Effector memory CD8-positive, alpha-beta T cell (primary cell): ENCODE results near the gene DEDD2.

Source experiments
- ATAC-seq: fragments of 150-1000 bp; cut with Tn5 transposase; replicated peaks from 2 replicates; pipeline ENCODE4 v1.10.0; 2021; ENCODE audit warnings: mild to moderate bottlenecking, moderate library complexity
- DNase-seq, 3 experiments: peaks; one replicate each; pipeline ENCODE4 v3.0.0; 2021
- H3K27ac Mint-ChIP-seq, 2 donors: one replicate each; pipeline ENCODE4 v1.8.0; 2022; ENCODE audit warnings: mild to moderate bottlenecking in 2 of 2, mixed read lengths in 2 of 2, moderate library complexity in 2 of 2
- H3K27me3 Mint-ChIP-seq, 2 donors: one replicate each; pipeline ENCODE4 v1.8.0; 2022; ENCODE audit warnings: mixed read lengths in 2 of 2
- H3K36me3 Mint-ChIP-seq: one replicate; pipeline ENCODE4 v1.8.0; 2022; ENCODE audit warnings: mild to moderate bottlenecking, moderate library complexity, mixed read lengths; ENCODE audit not compliant: insufficient read depth
- H3K4me1 Mint-ChIP-seq, 2 donors: one replicate each; pipeline ENCODE4 v1.8.0; 2022; ENCODE audit warnings: low read depth in 2 of 2, mixed read lengths in 2 of 2
- H3K4me3 Mint-ChIP-seq, 2 donors: one replicate each; pipeline ENCODE4 v1.8.0; 2022; ENCODE audit warnings: mild to moderate bottlenecking in 2 of 2, mixed read lengths in 2 of 2, moderate library complexity in 2 of 2
- H3K9me3 Mint-ChIP-seq, 2 donors: one replicate each; pipeline ENCODE4 v1.8.0; 2022; ENCODE audit warnings: mixed read lengths in 2 of 2

DEDD2 gene

GRCh38 chr19:42155796-42156195 is 61.7 kb downstream of the DEDD2 start:
- Mint-ChIP-seq H3K27ac (no peak overlapping the region), H3K27me3 (no peaks in the 10 kb centered on the region), H3K36me3 (no peaks in the 10 kb centered on the region), H3K9me3 (no peaks in the 10 kb centered on the region), H3K4me3 (no peak overlapping the region), H3K4me1 (peaks cover 30 to 34% of the 10 kb centered on the region in 2 donors)
- ATAC-seq (no peak), DNase-seq (no peak)

- ATAC-seq (peak; percentile 42), DNase-seq (no peak)
- no peaks in the 10 kb centered on the region for H3K27me3 Mint-ChIP-seq
- no peaks in the 10 kb centered on the region for H3K9me3 Mint-ChIP-seq
- H3K27ac Mint-ChIP-seq, result peak overlapping the region; percentile 25 to 74
- H3K36me3 Mint-ChIP-seq, result no peaks in the 10 kb centered on the region
- H3K4me3 Mint-ChIP-seq, result peak overlapping the region in 1 of 2 donors; percentile 34
- H3K4me1 Mint-ChIP-seq, result peaks cover 22 to 24% of the 10 kb centered on the region in 2 donors
These were observed 62.8 kb downstream of the DEDD2 start for GRCh38 chr19:42154471-42155323.

GRCh38 chr19:42153672-42154433 is 63.6 kb downstream of the DEDD2 start:
- H3K27ac Mint-ChIP-seq, result peak overlapping the region in 1 of 2 donors; percentile 25
- no peak for ATAC-seq
- peaks cover 24 to 26% of the 10 kb centered on the region in 2 donors for H3K4me1 Mint-ChIP-seq

GRCh38 chr19:42152910-42153671 is 64.4 kb downstream of the DEDD2 start:
- Mint-ChIP-seq H3K9me3 (no peaks in the 10 kb centered on the region), H3K27ac (no peak overlapping the region), H3K4me1 (peaks cover 26% of the 10 kb centered on the region in 2 donors), H3K4me3 (no peak overlapping the region), H3K27me3 (no peaks in the 10 kb centered on the region), H3K36me3 (no peaks in the 10 kb centered on the region)
- DNase-seq (no peak), ATAC-seq (no peak)

More at GRCh38 chr19:42153672-42154433, 63.6 kb downstream of the DEDD2 start:
- no peaks in the 10 kb centered on the region for H3K36me3 Mint-ChIP-seq
- DNase-seq, result no peak
- peak overlapping the region in 1 of 2 donors; percentile 21 for H3K4me3 Mint-ChIP-seq
- no peaks in the 10 kb centered on the region for H3K27me3 Mint-ChIP-seq
- H3K9me3 Mint-ChIP-seq, result no peaks in the 10 kb centered on the region

- H3K4me1 Mint-ChIP-seq, result peaks cover 25 to 26% of the 10 kb centered on the region in 2 donors
- DNase-seq (no peak), ATAC-seq (no peak)
- no peaks in the 10 kb centered on the region for H3K9me3 Mint-ChIP-seq
- no peaks in the 10 kb centered on the region for H3K36me3 Mint-ChIP-seq
- H3K27ac Mint-ChIP-seq, result no peak overlapping the region
- H3K27me3 Mint-ChIP-seq, result no peaks in the 10 kb centered on the region
- H3K4me3 Mint-ChIP-seq, result no peak overlapping the region
These were observed 65.4 kb downstream of the DEDD2 start for GRCh38 chr19:42151782-42152684.

GRCh38 chr19:42150911-42151361 is 66.5 kb downstream of the DEDD2 start:
- no peaks in the 10 kb centered on the region for H3K9me3 Mint-ChIP-seq
- no peaks in the 10 kb centered on the region for H3K36me3 Mint-ChIP-seq
- no peaks in the 10 kb centered on the region for H3K27me3 Mint-ChIP-seq
- DNase-seq (no peak), ATAC-seq (no peak)
- peaks cover 26 to 27% of the 10 kb centered on the region in 2 donors for H3K4me1 Mint-ChIP-seq
- H3K27ac Mint-ChIP-seq, result no peak overlapping the region
- H3K4me3 Mint-ChIP-seq, result no peak overlapping the region

- no peak overlapping the region for H3K27ac Mint-ChIP-seq
- no peaks in the 10 kb centered on the region for H3K36me3 Mint-ChIP-seq
These were observed 67.1 kb downstream of the DEDD2 start for GRCh38 chr19:42150364-42150763.

GRCh38 chr19:42149447-42150202 is 67.9 kb downstream of the DEDD2 start:
- no peaks in the 10 kb centered on the region for H3K27me3 Mint-ChIP-seq
- H3K4me1 Mint-ChIP-seq, result peaks cover 17 to 19% of the 10 kb centered on the region in 2 donors
- ATAC-seq, result no peak
- no peak for DNase-seq
- H3K9me3 Mint-ChIP-seq, result no peaks in the 10 kb centered on the region
- H3K36me3 Mint-ChIP-seq, result peaks cover 3% of the 10 kb centered on the region
- peak overlapping the region in 1 of 2 donors; percentile 9 for H3K27ac Mint-ChIP-seq
- H3K4me3 Mint-ChIP-seq, result peak overlapping the region in 1 of 2 donors; percentile 4

More at GRCh38 chr19:42150364-42150763, 67.1 kb downstream of the DEDD2 start:
- DNase-seq (no peak), ATAC-seq (no peak)
- Mint-ChIP-seq H3K4me3 (no peak overlapping the region), H3K9me3 (no peaks in the 10 kb centered on the region), H3K4me1 (peaks cover 23 to 24% of the 10 kb centered on the region in 2 donors), H3K27me3 (no peaks in the 10 kb centered on the region)
